ENCODE measurements around the gene FAM89B. TPM values are rescaled to one million over a fixed set of nuclear protein-coding genes. Genes with fewer than 3 reads are reported as not detected.

The FAM89B gene
- total RNA-seq, 1 experiment from 2014 or later = 102 TPM

DNA sequence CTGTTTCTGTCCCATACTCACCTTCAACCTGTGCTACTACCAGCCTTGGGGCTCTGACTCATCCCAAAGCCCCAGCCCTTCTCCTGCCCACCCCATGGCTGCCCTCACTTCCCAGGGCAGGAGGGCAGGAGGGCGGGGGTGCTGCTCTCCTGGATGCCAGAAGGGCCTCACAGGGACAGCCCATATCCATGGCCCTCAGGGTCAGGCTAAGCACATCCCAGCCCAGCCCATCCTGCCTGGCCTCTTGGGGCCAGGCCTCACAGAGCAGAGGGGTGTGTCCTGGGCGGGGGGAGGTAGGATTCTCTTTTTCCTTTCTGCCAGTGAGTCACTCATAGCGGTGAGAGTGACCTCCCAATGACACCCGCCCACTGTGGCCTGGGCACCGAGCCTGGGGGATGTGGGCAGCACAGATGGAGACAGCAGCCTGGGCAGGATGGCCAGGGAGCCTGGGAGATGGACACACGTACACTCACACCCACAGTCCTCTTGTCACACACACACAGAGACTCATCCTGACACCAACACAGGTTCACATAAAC is 16.6 kb upstream of the FAM89B start:
- peak overlapping the region in 1 of 2 experiments; percentile 57; a peak in 2 of 4 replicates for H3K4me3 ChIP-seq (ENCODE audit: low read depth in 2 of 2, low read length in 2 of 2)
- peak overlapping the region; percentile 58 for H3K27ac ChIP-seq (ENCODE audit: low read length)
- TF ChIP-seq, protein P1, sequence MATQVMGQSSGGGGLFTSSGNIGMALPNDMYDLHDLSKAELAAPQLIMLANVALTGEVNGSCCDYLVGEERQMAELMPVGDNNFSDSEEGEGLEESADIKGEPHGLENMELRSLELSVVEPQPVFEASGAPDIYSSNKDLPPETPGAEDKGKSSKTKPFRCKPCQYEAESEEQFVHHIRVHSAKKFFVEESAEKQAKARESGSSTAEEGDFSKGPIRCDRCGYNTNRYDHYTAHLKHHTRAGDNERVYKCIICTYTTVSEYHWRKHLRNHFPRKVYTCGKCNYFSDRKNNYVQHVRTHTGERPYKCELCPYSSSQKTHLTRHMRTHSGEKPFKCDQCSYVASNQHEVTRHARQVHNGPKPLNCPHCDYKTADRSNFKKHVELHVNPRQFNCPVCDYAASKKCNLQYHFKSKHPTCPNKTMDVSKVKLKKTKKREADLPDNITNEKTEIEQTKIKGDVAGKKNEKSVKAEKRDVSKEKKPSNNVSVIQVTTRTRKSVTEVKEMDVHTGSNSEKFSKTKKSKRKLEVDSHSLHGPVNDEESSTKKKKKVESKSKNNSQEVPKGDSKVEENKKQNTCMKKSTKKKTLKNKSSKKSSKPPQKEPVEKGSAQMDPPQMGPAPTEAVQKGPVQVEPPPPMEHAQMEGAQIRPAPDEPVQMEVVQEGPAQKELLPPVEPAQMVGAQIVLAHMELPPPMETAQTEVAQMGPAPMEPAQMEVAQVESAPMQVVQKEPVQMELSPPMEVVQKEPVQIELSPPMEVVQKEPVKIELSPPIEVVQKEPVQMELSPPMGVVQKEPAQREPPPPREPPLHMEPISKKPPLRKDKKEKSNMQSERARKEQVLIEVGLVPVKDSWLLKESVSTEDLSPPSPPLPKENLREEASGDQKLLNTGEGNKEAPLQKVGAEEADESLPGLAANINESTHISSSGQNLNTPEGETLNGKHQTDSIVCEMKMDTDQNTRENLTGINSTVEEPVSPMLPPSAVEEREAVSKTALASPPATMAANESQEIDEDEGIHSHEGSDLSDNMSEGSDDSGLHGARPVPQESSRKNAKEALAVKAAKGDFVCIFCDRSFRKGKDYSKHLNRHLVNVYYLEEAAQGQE (IDR thresholded peaks at IDR 0.05; ENCODE audit: insufficient read depth in 1 of 2, low read depth in 2 of 2, low read length in 1 of 2) = no peak
- TF ChIP-seq TCF7L2 (IDR thresholded peaks at IDR 0.05; ENCODE audit: low read depth, low read length) (no peak), SIN3A (IDR thresholded peaks at IDR 0.05; ENCODE audit: borderline replicate concordance, insufficient read depth, low read depth, low read length) (no peak), POLR2AphosphoS5 (IDR thresholded peaks at IDR 0.05; ENCODE audit: low read depth, low read length) (no peak)
- TF ChIP-seq, protein P2, sequence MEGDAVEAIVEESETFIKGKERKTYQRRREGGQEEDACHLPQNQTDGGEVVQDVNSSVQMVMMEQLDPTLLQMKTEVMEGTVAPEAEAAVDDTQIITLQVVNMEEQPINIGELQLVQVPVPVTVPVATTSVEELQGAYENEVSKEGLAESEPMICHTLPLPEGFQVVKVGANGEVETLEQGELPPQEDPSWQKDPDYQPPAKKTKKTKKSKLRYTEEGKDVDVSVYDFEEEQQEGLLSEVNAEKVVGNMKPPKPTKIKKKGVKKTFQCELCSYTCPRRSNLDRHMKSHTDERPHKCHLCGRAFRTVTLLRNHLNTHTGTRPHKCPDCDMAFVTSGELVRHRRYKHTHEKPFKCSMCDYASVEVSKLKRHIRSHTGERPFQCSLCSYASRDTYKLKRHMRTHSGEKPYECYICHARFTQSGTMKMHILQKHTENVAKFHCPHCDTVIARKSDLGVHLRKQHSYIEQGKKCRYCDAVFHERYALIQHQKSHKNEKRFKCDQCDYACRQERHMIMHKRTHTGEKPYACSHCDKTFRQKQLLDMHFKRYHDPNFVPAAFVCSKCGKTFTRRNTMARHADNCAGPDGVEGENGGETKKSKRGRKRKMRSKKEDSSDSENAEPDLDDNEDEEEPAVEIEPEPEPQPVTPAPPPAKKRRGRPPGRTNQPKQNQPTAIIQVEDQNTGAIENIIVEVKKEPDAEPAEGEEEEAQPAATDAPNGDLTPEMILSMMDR (IDR thresholded peaks at IDR 0.05) = no peak
- DNase-seq (ENCODE audit: low read depth, low spot score) (peak; percentile 73), ATAC-seq (peak; percentile 15)
- no peaks in the 10 kb centered on the region for H3K36me3 ChIP-seq (ENCODE audit: control insufficient read depth, insufficient read depth, low read length)
- ChIA-PET POLR2A (no interaction called here), CTCF (interaction anchor here (0.6 kb wide), 1 partner anchor 39 kb away, joined by 3 read pairs; no protein-coding TSS in a partner anchor)
- H3K9me3 ChIP-seq (ENCODE audit: control insufficient read depth, insufficient read depth, low read depth, low read length) = no peaks in the 10 kb centered on the region
- H3K27me3 ChIP-seq (ENCODE audit: control insufficient read depth, insufficient read depth, low read length) = no peaks in the 10 kb centered on the region
- in situ Hi-C loops (cut with HindIII; ENCODE audit: low pct_unique_long_range_greater_than_20kb, low sequenced_read_pairs) = no loop called here
- intact Hi-C loops (cut with micrococcal nuclease; ENCODE audit: unreplicated experiment) = loop anchor here (10.0 kb wide), 1 partner anchor 299 kb away; the partner anchor contains the start of gene CFL1
- BruUV-seq (replicated peaks) = no TSS peak
- H3K4me1 ChIP-seq (ENCODE audit: control insufficient read depth, insufficient read depth, low read length) = peaks cover 78% of the 10 kb centered on the region

DNA sequence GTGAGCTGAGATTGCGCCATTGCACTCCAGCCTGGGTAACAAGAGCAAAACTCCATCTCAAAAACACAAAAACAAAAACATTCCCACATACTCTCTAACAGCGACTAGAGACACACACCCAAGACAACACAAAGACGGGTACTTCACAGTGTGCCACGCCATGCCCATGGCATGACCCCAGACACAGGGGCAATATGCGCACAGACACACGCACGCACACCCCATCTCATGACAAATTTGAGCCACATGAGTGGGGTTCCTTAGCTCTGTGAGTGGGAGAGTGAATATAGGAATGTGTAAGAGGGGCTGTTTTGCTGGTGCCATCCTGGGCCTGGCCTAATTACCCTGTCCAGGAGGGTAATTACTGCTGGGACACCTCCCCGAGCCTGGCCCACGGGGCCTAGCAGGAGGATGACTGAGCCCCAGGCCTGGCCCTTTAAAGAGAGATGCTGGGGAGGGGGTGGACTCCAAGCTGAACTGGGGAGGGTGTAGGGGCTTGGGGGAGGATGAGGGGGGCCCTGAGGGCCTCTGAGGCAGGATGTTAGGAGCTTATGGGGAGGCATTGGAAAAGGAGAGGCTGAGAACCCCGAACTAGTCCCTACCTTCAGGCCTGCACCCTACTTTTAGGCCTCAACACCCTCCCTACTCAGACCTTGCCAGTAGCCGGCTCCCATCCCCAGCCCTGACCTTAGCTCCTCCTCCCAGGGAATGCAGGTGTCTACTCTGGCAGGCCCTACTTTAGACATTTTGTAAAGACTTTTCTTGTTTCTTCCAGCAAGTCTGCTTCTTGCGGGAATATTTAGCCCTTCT is 15.7 kb upstream of the FAM89B start:
- TF ChIP-seq POLR2AphosphoS5 (IDR thresholded peaks at IDR 0.05; ENCODE audit: low read depth, low read length) (no peak), TCF7L2 (IDR thresholded peaks at IDR 0.05; ENCODE audit: low read depth, low read length) (no peak), SIN3A (IDR thresholded peaks at IDR 0.05; ENCODE audit: borderline replicate concordance, insufficient read depth, low read depth, low read length) (no peak)
- TF ChIP-seq, protein P1 (IDR thresholded peaks at IDR 0.05; ENCODE audit: insufficient read depth in 1 of 2, low read depth in 2 of 2, low read length in 1 of 2) = no peak
- TF ChIP-seq, protein P2 (IDR thresholded peaks at IDR 0.05) = no peak
- ChIA-PET POLR2A (interaction anchor here (0.6 kb wide), 1 partner anchor 9 kb away, joined by 7 read pairs; no protein-coding TSS in a partner anchor), CTCF (interaction anchor here (1.1 kb wide), 1 partner anchor 16 kb away, joined by 3 read pairs; no protein-coding TSS in a partner anchor)
- in situ Hi-C loops (cut with HindIII; ENCODE audit: low pct_unique_long_range_greater_than_20kb, low sequenced_read_pairs) (no loop called here), intact Hi-C loops (cut with micrococcal nuclease; ENCODE audit: unreplicated experiment) (loop anchor here (10.0 kb wide), 1 partner anchor 298 kb away; the partner anchor contains the start of gene CFL1)
- Histone ChIP-seq H3K9me3 (ENCODE audit: control insufficient read depth, insufficient read depth, low read depth, low read length) (no peaks in the 10 kb centered on the region), H3K4me1 (ENCODE audit: control insufficient read depth, insufficient read depth, low read length) (peaks cover 77% of the 10 kb centered on the region), H3K36me3 (ENCODE audit: control insufficient read depth, insufficient read depth, low read length) (no peaks in the 10 kb centered on the region), H3K27ac (ENCODE audit: low read length) (peak overlapping the region; percentile 83), H3K27me3 (ENCODE audit: control insufficient read depth, insufficient read depth, low read length) (no peaks in the 10 kb centered on the region), H3K4me3 (ENCODE audit: low read depth in 2 of 2, low read length in 2 of 2) (peak overlapping the region; percentile 50 to 57)
- ATAC-seq (no peak), DNase-seq (ENCODE audit: low read depth, low spot score) (no peak)
- no TSS peak for BruUV-seq (replicated peaks)
